HG03520 (cell line): ENCODE data around the gene INF2.

Experiments
- ATAC-seq: cut with Tn5 transposase; IDR thresholded peaks from one replicate; pipeline ENCODE4 v1.9.1; 2021; ENCODE audit warnings: mild to moderate bottlenecking, moderate library complexity; ENCODE audit not compliant: unreplicated experiment

INF2 gene

DNA sequence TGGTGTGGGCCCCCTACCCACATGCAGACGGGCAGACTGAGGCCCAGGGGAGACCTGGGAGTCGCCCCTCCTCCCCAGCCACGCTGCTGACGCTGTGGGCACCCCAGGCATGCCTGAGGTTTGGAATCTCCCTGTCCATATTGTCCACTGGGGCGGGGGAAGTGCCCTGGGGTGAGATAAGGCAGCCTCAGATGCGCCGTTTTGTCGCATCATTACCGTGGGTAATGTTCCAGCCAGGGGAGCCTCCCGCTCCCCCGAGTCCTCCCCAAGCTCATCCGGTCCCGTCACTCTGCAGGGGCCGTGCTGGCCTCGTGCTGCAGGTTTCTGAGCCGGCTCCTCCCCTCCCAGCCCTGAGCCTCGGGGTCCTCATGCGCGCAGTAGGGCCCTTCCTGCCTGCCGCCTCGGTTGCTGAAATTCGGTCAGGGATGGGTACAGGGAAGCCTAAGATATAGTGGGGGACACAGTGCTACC is 11.4 kb downstream of the INF2 start:
- no peak for ATAC-seq

DNA sequence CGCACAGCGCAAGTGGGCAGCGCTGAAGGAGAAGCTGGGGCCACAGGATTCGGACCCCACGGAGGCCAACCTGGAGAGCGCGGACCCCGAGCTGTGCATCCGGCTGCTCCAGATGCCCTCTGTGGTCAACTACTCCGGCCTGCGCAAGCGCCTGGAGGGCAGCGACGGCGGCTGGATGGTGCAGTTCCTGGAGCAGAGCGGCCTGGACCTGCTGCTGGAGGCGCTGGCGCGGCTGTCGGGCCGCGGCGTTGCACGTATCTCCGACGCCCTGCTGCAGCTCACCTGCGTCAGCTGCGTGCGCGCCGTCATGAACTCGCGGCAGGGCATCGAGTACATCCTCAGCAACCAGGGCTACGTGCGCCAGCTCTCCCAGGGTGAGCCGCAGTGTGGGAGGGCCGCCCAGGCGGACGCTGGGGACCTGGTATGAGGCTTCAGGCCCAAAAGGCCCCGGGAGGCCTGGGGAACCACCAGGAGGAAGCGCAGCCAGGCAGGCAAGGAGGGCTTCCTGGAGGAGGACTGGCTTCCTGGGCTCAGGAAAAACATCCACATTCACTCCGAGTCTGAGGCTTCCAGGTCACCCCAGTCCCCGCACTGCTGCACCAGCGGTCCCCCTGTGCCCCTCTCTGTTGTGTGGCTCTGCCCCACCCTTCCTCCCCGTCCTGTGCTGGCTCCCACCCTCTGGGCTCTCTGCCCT is 12.1 kb downstream of the INF2 start:
- ATAC-seq, result no peak

GRCh38 chr14:104702106-104702505 is 12.7 kb downstream of the INF2 start:
- no peak for ATAC-seq

DNA sequence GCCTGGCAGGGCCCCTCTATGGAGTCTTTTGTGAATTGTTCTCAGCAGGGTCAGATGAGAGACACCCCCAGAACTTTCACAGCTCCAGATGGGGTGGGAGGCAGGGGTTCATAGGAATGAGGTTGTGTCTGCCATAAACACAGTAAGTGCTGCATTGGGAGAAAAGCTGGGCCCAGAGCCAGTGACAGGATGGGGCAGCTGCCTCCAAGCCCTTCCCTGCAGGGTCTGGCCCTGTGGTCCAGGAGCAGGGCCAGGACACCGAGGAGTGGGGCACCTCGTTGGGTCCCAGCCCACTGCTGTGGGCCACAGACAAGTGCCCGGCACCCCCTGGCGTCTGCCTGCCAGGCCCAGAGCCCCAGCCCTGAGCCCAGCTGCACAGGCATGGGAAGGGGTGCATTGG is 13.3 kb downstream of the INF2 start:
- ATAC-seq, result no peak

- no peak for ATAC-seq
Observed at GRCh38 chr14:104703269-104703668, 13.9 kb downstream of the INF2 start.

- no peak for ATAC-seq
Observed at GRCh38 chr14:104704252-104704651, 14.8 kb downstream of the INF2 start.

DNA sequence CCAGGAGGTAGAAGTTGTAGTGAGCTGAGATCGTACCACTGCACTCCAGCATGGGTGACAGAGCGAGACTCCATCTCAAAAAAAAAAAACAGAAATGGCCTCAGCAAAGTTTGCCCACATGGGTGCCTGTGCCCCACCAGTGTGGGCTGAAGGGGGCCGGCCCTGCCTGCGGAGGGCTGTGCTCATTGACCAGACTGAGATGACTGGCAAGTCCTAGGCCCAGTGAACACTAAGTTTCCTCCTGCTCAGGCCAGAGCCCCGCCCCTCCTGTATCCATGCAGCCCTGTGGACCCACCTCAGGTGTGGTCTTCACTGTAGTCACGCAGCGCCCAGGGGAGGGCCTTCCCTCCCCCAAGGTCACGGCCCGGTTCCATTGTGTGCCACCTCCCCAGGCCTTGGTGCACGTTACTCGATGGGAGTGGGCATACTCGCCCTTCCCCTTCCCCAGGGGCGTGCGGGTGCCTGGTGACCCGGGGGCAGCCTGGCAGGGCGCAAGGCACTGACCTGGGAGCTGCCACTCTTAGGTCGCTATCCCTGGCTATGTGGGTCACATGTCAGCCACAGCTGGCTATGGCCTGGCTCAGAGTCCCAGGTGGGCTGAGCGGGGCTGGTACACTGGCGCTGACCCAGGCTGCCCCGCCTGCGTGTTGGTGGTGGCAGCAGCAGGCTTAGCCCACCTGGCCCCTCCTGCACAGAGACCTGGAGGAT is 16.1 kb downstream of the INF2 start:
- ATAC-seq, result no peak

- ATAC-seq, result no peak
Observed at GRCh38 chr14:104706733-104707607, 17.6 kb downstream of the INF2 start.

DNA sequence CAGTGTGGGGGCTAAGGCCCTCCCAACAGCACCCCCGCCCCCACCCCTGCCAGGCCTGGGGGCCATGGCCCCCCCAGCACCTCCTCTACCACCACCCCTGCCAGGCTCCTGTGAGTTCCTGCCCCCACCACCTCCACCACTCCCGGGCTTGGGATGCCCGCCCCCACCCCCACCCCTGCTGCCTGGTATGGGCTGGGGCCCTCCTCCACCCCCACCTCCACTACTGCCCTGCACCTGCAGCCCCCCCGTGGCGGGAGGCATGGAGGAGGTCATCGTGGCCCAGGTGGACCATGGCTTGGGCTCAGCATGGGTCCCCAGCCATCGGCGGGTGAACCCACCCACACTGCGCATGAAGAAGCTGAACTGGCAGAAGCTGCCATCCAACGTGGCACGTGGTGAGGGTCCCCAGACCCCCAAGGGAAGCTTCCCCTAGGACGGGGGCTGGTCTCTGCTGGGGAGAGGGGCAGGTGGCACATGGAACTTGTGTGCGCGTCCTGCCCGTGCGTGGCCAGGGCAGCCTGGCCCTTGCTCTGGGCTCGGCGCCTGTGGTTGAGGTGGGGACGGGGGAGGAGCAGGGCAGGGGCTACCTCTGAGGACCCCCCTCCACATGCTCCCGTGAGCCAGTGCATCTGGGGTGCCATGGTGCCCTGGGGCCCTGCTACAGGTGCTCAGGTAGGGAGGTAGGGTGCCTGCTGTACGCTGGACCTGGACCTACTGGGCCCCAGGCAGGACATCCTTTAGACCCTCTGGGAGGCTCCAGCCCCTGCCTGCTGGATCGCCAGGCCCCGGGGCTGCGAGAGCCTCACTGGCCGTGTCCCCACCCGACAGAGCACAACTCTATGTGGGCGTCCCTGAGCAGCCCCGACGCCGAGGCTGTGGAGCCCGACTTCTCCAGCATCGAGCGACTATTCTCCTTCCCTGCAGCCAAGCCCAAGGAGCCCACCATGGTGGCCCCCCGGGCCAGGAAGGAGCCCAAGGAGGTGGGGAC is 18.5 kb downstream of the INF2 start:
- no peak for ATAC-seq

- no peak for ATAC-seq
Observed at GRCh38 chr14:104708606-104709268, 19.3 kb downstream of the INF2 start.

DNA sequence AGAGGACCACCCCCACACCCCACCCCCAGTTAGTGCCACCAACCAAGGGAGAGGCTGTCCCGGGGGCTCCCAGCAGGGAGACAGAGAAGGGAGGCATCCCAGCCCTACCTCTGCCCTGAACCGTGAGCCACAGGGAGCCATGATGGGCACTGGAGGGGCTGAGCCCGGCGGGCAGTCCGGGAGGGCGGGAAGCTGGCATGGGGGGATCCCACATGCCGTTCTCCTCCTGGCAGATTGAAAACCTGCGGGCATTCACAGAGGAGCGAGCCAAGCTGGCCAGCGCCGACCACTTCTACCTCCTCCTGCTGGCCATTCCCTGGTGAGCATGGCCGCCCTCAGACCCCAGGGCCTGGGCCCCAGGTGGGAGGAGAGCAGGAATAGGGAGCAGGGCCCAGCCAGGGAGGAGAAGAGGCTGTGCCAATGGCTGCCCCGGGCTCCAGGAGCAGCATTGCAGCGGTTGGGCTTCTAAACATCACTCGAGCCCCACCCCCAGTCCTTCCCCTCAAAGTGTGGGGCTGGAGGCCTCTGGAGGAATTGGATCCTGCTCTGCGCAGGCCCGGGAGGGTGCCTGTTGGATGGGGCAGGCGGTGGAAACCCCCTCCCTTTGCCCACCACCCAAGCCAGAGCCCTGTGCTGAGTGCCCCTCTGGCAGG is 20.1 kb downstream of the INF2 start:
- ATAC-seq, result no peak

DNA sequence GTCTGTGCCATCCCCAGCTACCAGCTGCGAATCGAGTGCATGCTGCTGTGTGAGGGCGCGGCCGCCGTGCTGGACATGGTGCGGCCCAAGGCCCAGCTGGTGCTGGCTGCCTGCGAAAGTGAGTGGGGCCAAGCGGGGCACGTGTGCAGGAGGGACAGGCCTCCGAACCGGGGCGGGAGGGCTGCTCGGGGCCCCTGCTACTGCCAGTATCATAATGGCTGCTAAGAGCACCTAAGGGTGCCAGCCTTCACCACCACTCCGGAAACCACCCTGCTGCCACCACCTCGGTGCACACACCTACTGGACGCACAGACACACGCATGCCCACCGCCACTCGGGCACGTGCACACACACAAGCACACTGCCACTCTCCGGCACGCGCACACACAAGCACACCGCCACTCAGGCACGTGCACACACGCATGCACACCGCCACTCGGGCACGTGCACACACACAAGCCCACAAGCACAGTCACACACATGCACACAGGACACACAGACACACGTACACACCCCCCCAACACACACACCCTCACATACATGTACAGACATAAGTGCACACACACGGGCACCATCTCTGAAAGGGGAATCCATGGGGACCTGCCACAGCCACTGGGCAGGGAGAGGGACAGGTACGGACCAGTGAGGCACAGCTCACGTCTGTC is 20.8 kb downstream of the INF2 start:
- no peak for ATAC-seq

GRCh38 chr14:104712881-104713734 is 23.7 kb downstream of the INF2 start:
- no peak for ATAC-seq

GRCh38 chr14:104714066-104714465 is 24.6 kb downstream of the INF2 start:
- ATAC-seq, result no peak

GRCh38 chr14:104714681-104715080 is 25.3 kb downstream of the INF2 start:
- ATAC-seq, result no peak

- ATAC-seq, result no peak
Observed at GRCh38 chr14:104715416-104715815, 26.0 kb downstream of the INF2 start.

DNA sequence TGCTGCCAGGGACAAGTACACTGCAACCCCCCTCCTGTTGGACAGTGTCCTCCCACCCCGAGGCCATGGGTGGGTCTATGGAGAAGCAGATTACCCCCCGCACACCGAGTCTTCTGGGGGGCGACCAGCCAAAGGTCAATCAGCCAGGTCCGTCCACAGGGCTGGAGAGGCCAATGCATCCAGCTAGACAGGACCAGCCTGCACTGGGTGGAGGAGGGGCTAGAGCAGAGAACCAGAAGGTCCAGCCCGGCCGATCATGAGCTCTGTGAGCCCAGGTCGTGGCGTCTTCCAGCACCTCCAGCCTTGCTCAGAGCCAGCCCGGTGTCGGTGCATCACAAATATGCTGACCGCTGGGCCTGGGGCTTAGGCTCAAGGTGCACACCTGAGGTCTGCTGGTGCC is 26.5 kb downstream of the INF2 start:
- no peak for ATAC-seq

- no peak for ATAC-seq
Observed at GRCh38 chr14:104717137-104717536, 27.7 kb downstream of the INF2 start.
